Measurements from ENCODE around the gene ARV1.
"Not testable (repeated sequence)": the region's sequence is repeated elsewhere in the genome, so short reads cannot be mapped to it uniquely, and the experiment has no call there.

ARV1 gene

GRCh38 chr1:231000201-231000600 lies 21.3 kb downstream of the ARV1 start:
- Histone ChIP-seq H3K27me3 (ENCODE audit: insufficient read depth, poor library complexity, severe bottlenecking) (no peaks in the 10 kb centered on the region), H3K27ac (ENCODE audit: poor library complexity, severe bottlenecking) (no peak overlapping the region), H3K36me3 (ENCODE audit: low read depth) (peaks cover 42% of the 10 kb centered on the region), H3K4me1 (ENCODE audit: insufficient read depth, poor library complexity, severe bottlenecking) (no peaks in the 10 kb centered on the region), H3K9me3 (ENCODE audit: severe bottlenecking) (no peaks in the 10 kb centered on the region), H3K4me3 (ENCODE audit: severe bottlenecking) (no peak overlapping the region)
- DNase-seq (ENCODE audit: low spot score) (no peak), ATAC-seq (ENCODE audit: low read depth) (no peak)
- TF ChIP-seq CTCF (IDR thresholded peaks at IDR 0.05; ENCODE audit: poor library complexity, severe bottlenecking), result no peak

GRCh38 chr1:231000639-231001038 lies 21.7 kb downstream of the ARV1 start:
- Histone ChIP-seq H3K27ac (ENCODE audit: poor library complexity, severe bottlenecking) (no peak overlapping the region), H3K9me3 (ENCODE audit: severe bottlenecking) (no peaks in the 10 kb centered on the region), H3K27me3 (ENCODE audit: insufficient read depth, poor library complexity, severe bottlenecking) (no peaks in the 10 kb centered on the region), H3K4me3 (ENCODE audit: severe bottlenecking) (no peak overlapping the region), H3K4me1 (ENCODE audit: insufficient read depth, poor library complexity, severe bottlenecking) (no peaks in the 10 kb centered on the region), H3K36me3 (ENCODE audit: low read depth) (peaks cover 41% of the 10 kb centered on the region)
- ATAC-seq (ENCODE audit: low read depth) (no peak), DNase-seq (ENCODE audit: low spot score) (no peak)
- TF ChIP-seq CTCF (IDR thresholded peaks at IDR 0.05; ENCODE audit: poor library complexity, severe bottlenecking), result no peak

- H3K4me1 ChIP-seq (ENCODE audit: insufficient read depth, poor library complexity, severe bottlenecking), result no peaks in the 10 kb centered on the region
- H3K9me3 ChIP-seq (ENCODE audit: severe bottlenecking), result no peaks in the 10 kb centered on the region
- H3K27ac ChIP-seq (ENCODE audit: poor library complexity, severe bottlenecking), result no peak overlapping the region
- ATAC-seq (ENCODE audit: low read depth) (no peak), DNase-seq (ENCODE audit: low spot score) (no peak)
- no peaks in the 10 kb centered on the region for H3K27me3 ChIP-seq (ENCODE audit: insufficient read depth, poor library complexity, severe bottlenecking)
- H3K36me3 ChIP-seq (ENCODE audit: low read depth), result peaks cover 30% of the 10 kb centered on the region
- no peak for TF ChIP-seq CTCF (IDR thresholded peaks at IDR 0.05; ENCODE audit: poor library complexity, severe bottlenecking)
- H3K4me3 ChIP-seq (ENCODE audit: severe bottlenecking), result no peak overlapping the region
These were observed 23.0 kb downstream of the ARV1 start for GRCh38 chr1:231001892-231002291.

GRCh38 chr1:231007535-231007934 lies 28.6 kb downstream of the ARV1 start:
- H3K36me3 ChIP-seq (ENCODE audit: low read depth); H3K9me3 ChIP-seq (ENCODE audit: severe bottlenecking); H3K27me3 ChIP-seq (ENCODE audit: insufficient read depth, poor library complexity, severe bottlenecking); H3K27ac ChIP-seq (ENCODE audit: poor library complexity, severe bottlenecking); ATAC-seq (ENCODE audit: low read depth); H3K4me1 ChIP-seq (ENCODE audit: insufficient read depth, poor library complexity, severe bottlenecking); DNase-seq (ENCODE audit: low spot score); H3K4me3 ChIP-seq (ENCODE audit: severe bottlenecking): not testable (repeated sequence)

GRCh38 chr1:231011360-231011759 lies 32.5 kb downstream of the ARV1 start:
- Histone ChIP-seq H3K4me3 (ENCODE audit: severe bottlenecking) (no peak overlapping the region), H3K9me3 (ENCODE audit: severe bottlenecking) (no peaks in the 10 kb centered on the region), H3K36me3 (ENCODE audit: low read depth) (no peaks in the 10 kb centered on the region), H3K27me3 (ENCODE audit: insufficient read depth, poor library complexity, severe bottlenecking) (no peaks in the 10 kb centered on the region), H3K27ac (ENCODE audit: poor library complexity, severe bottlenecking) (no peak overlapping the region), H3K4me1 (ENCODE audit: insufficient read depth, poor library complexity, severe bottlenecking) (peaks cover under 1% of the 10 kb centered on the region)
- no peak for TF ChIP-seq CTCF (IDR thresholded peaks at IDR 0.05; ENCODE audit: poor library complexity, severe bottlenecking)
- DNase-seq (ENCODE audit: low spot score) (no peak), ATAC-seq (ENCODE audit: low read depth) (no peak)
